ENCODE data around the gene MSI2. TPM values are rescaled to one million over a fixed set of nuclear protein-coding genes. Genes with fewer than 3 reads are reported as not detected.

MSI2 gene
- total and polyA plus RNA-seq, 2 donors (not counting 1 experiment from before 2014, with no cell fraction given), result 16.1 to 196 TPM

- Histone ChIP-seq H3K36me3 (replicated peaks in 1 of 2; ENCODE audit: control extremely low read depth in 1 of 2, control insufficient read depth in 1 of 2, extremely low read depth in 1 of 2, insufficient read depth in 2 of 2, low read length in 1 of 2) (peaks cover 0 to 2% of the 10 kb centered on the region in 2 experiments), H3K27ac (ENCODE audit: low read length in 2 of 2) (peak overlapping the region; percentile 67 to 68), H3K4me3 (ENCODE audit: control extremely low read depth in 1 of 5, extremely low read depth in 1 of 5, insufficient read depth in 1 of 5, low read depth in 2 of 5, low read length in 4 of 5) (no peak overlapping the region), H3K9ac (ENCODE audit: low read length) (no peak overlapping the region), H4K20me1 (ENCODE audit: control insufficient read depth, insufficient read depth, low read length, poor library complexity, severe bottlenecking) (no peaks in the 10 kb centered on the region), H3K9me3 (ENCODE audit: control extremely low read depth in 1 of 3, control insufficient read depth in 2 of 3, insufficient read depth in 1 of 3, low read length in 2 of 3) (no peaks in the 10 kb centered on the region), H2AFZ (ENCODE audit: insufficient read depth, low read depth, low read length, poor library complexity, severe bottlenecking) (no peak overlapping the region), H3K4me1 (ENCODE audit: control insufficient read depth in 2 of 2, insufficient read depth in 2 of 2, low read length in 2 of 2) (peaks cover 24 to 37% of the 10 kb centered on the region in 2 donors), H3K79me2 (ENCODE audit: control insufficient read depth, insufficient read depth, low read length) (no peaks in the 10 kb centered on the region), H3K27me3 (replicated peaks in 1 of 4; ENCODE audit: control extremely low read depth in 1 of 4, control insufficient read depth in 3 of 4, insufficient read depth in 4 of 4, low read length in 3 of 4) (no peaks in the 10 kb centered on the region), H3K4me2 (replicated peaks; ENCODE audit: low read depth, low read length, poor library complexity, severe bottlenecking) (peak overlapping the region; percentile 37)
- Mint-ChIP-seq H3K4me1 (peaks cover 39% of the 10 kb centered on the region), H3K27ac (peak overlapping the region; percentile 85), H3K27me3 (no peaks in the 10 kb centered on the region), H3K9me3 (ENCODE audit: insufficient read depth) (no peaks in the 10 kb centered on the region), H3K4me3 (no peak overlapping the region)
- CTCF ChIA-PET, result interaction anchor here (1.1 to 1.9 kb wide), 3 partner anchors 11 to 424 kb away, joined by 3 to 9 read pairs (median 4); no protein-coding TSS in a partner anchor
- DNase-seq (no peak), ATAC-seq (ENCODE audit: low read depth) (no peak)
- 100% methylated on average over 3 of the region's 6 CpGs for WGBS (ENCODE audit: insufficient coverage)
- TF ChIP-seq CTCF (IDR thresholded peaks at IDR 0.05) (no peak), EZH2 (IDR thresholded peaks at IDR 0.05; ENCODE audit: borderline replicate concordance, insufficient read depth, low read depth, low read length, poor library complexity, severe bottlenecking) (no peak)
- POLR2A ChIA-PET, result no interaction called here
- intact Hi-C loops (cut with micrococcal nuclease), result no loop called here
Measured at GRCh38 chr17:57666946-57667345, 410.6 kb downstream of the MSI2 start.

GRCh38 chr17:57667461-57667923 is 411.2 kb downstream of the MSI2 start:
- CTCF ChIA-PET, result no interaction called here
- Mint-ChIP-seq H3K4me3 (no peak overlapping the region), H3K27me3 (no peaks in the 10 kb centered on the region), H3K27ac (no peak overlapping the region), H3K4me1 (peaks cover 40% of the 10 kb centered on the region), H3K9me3 (ENCODE audit: insufficient read depth) (no peaks in the 10 kb centered on the region)
- POLR2A ChIA-PET, result no interaction called here
- peaks cover 3% of the 10 kb centered on the region for H3K79me2 ChIP-seq (ENCODE audit: control insufficient read depth, insufficient read depth, low read length)
- DNase-seq (no peak), ATAC-seq (ENCODE audit: low read depth) (no peak)
- H3K27me3 ChIP-seq (replicated peaks in 1 of 4; ENCODE audit: control extremely low read depth in 1 of 4, control insufficient read depth in 3 of 4, insufficient read depth in 4 of 4, low read length in 3 of 4), result no peaks in the 10 kb centered on the region
- no peak overlapping the region for H2AFZ ChIP-seq (ENCODE audit: insufficient read depth, low read depth, low read length, poor library complexity, severe bottlenecking)
- H3K36me3 ChIP-seq (replicated peaks in 1 of 2; ENCODE audit: control extremely low read depth in 1 of 2, control insufficient read depth in 1 of 2, extremely low read depth in 1 of 2, insufficient read depth in 2 of 2, low read length in 1 of 2), result peaks cover 0 to 2% of the 10 kb centered on the region in 2 experiments
- no peak overlapping the region for H3K9ac ChIP-seq (ENCODE audit: low read length)
- no peak overlapping the region for H3K27ac ChIP-seq (ENCODE audit: low read length in 2 of 2)
- H3K4me1 ChIP-seq (ENCODE audit: control insufficient read depth in 2 of 2, insufficient read depth in 2 of 2, low read length in 2 of 2), result peaks cover 24 to 35% of the 10 kb centered on the region in 2 donors
- H3K9me3 ChIP-seq (ENCODE audit: control extremely low read depth in 1 of 3, control insufficient read depth in 2 of 3, insufficient read depth in 1 of 3, low read length in 2 of 3), result no peaks in the 10 kb centered on the region
- peaks cover 5% of the 10 kb centered on the region for H4K20me1 ChIP-seq (ENCODE audit: control insufficient read depth, insufficient read depth, low read length, poor library complexity, severe bottlenecking)
- intact Hi-C loops (cut with micrococcal nuclease), result no loop called here
- no peak overlapping the region for H3K4me3 ChIP-seq (ENCODE audit: control extremely low read depth in 1 of 5, extremely low read depth in 1 of 5, insufficient read depth in 1 of 5, low read depth in 2 of 5, low read length in 4 of 5)
- no peak for TF ChIP-seq EZH2 (IDR thresholded peaks at IDR 0.05; ENCODE audit: borderline replicate concordance, insufficient read depth, low read depth, low read length, poor library complexity, severe bottlenecking)
- TF ChIP-seq CTCF (IDR thresholded peaks at IDR 0.05), result no peak
- no peak overlapping the region for H3K4me2 ChIP-seq (replicated peaks; ENCODE audit: low read depth, low read length, poor library complexity, severe bottlenecking)
- 95% methylated on average over 6 of the region's 6 CpGs for WGBS (ENCODE audit: insufficient coverage)

Measured in B cell (primary cell).